Activated naive CD4-positive, alpha-beta T cell treated with anti-CD3 and anti-CD28 coated beads, Interleukin-2, amount 10 ng/mL, durations not matched to agents 7 days and 5 days (primary cell): ENCODE measurements around the gene MYH6.

Experiments
- CTCF ChIA-PET: fragments of 350-600 bp; sonication (Branson Sonifier 250); formaldehyde crosslinking; loops from one replicate; lab custom pipeline; 2021; ENCODE audit warnings: antibody characterized with exemption; lab: Charles Lee
- DNase-seq: peaks from one replicate; pipeline ENCODE4 v3.0.0-alpha.2; 2020
- H3K27ac Mint-ChIP-seq: one replicate; pipeline ENCODE4 v1.8.0; 2021; ENCODE audit warnings: mild to moderate bottlenecking, moderate library complexity, mixed read lengths
- H3K27me3 Mint-ChIP-seq: one replicate; pipeline ENCODE4 v1.8.0; 2021; ENCODE audit warnings: mild to moderate bottlenecking, mixed read lengths
- H3K36me3 Mint-ChIP-seq: one replicate; pipeline ENCODE4 v1.8.0; 2021; ENCODE audit warnings: mixed read lengths
- H3K4me1 Mint-ChIP-seq: one replicate; pipeline ENCODE4 v1.8.0; 2021; ENCODE audit warnings: mixed read lengths
- H3K4me3 Mint-ChIP-seq: one replicate; pipeline ENCODE4 v1.8.0; 2021; ENCODE audit warnings: mild to moderate bottlenecking, moderate library complexity, mixed read lengths
- H3K9me3 Mint-ChIP-seq: one replicate; pipeline ENCODE4 v1.8.0; 2021; ENCODE audit warnings: mixed read lengths

Gene MYH6

GRCh38 chr14:23441076-23441475, 33.0 kb upstream of the MYH6 start:
- H3K27me3 Mint-ChIP-seq = peaks cover 26% of the 10 kb centered on the region
- DNase-seq = no peak
- no peak overlapping the region for H3K4me3 Mint-ChIP-seq
- H3K27ac Mint-ChIP-seq = no peak overlapping the region
- H3K9me3 Mint-ChIP-seq = no peaks in the 10 kb centered on the region
- H3K36me3 Mint-ChIP-seq = no peaks in the 10 kb centered on the region
- H3K4me1 Mint-ChIP-seq = no peaks in the 10 kb centered on the region
- CTCF ChIA-PET = interaction anchor here (0.6 kb wide), 1 partner anchor 53 kb away, joined by 3 read pairs; no protein-coding TSS in a partner anchor

DNA sequence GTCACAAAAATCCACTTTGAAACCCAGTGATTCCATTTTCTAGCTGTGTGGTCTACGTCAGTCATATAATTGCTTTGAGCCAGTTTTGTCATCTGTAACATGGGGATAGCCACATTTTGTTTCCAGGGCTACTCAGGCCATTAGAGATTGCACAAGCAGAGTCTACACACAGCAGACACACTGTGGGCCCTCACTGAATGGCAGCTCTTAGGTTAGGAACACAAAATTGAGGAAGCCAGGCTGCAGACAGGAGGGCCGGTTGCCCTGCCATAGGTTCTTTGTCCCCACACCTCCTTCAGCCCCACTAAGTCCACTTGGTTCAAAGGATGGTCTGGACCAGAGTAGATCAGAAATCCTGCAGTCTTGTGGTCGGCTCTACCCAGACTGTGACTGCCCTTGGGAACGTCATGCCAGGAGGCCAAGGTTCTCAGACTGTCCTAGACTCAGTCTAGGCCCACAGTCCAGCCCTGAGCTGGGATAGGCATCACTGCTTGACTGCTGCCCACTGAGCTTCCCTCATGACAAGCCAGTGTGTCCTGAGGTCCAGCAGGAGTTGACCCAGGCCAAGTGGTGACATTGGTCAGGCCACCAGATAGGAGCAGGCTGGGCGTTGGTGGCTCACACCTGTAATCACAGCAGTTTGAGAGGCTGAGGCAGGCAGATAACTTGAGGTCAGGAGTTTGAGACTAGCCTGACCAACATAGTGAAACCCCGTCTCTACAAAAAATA, 31.2 kb upstream of the MYH6 start:
- Mint-ChIP-seq H3K4me1 (no peaks in the 10 kb centered on the region), H3K4me3 (no peak overlapping the region), H3K27me3 (peaks cover 26% of the 10 kb centered on the region), H3K36me3 (no peaks in the 10 kb centered on the region), H3K27ac (no peak overlapping the region), H3K9me3 (no peaks in the 10 kb centered on the region)
- CTCF ChIA-PET = no interaction called here
- DNase-seq = no peak

- Mint-ChIP-seq H3K27me3 (peaks cover 23% of the 10 kb centered on the region), H3K9me3 (no peaks in the 10 kb centered on the region), H3K36me3 (no peaks in the 10 kb centered on the region), H3K4me1 (no peaks in the 10 kb centered on the region), H3K4me3 (no peak overlapping the region), H3K27ac (peak overlapping the region; percentile 67)
- DNase-seq = no peak
- CTCF ChIA-PET = no interaction called here
Observed at GRCh38 chr14:23438101-23438971, 30.3 kb upstream of the MYH6 start.

GRCh38 chr14:23437133-23438100, 29.3 kb upstream of the MYH6 start:
- Mint-ChIP-seq H3K36me3 (no peaks in the 10 kb centered on the region), H3K27me3 (peaks cover 18% of the 10 kb centered on the region), H3K9me3 (no peaks in the 10 kb centered on the region), H3K4me3 (no peak overlapping the region), H3K4me1 (no peaks in the 10 kb centered on the region), H3K27ac (no peak overlapping the region)
- no peak for DNase-seq
- CTCF ChIA-PET = interaction anchor here (0.7 to 1.2 kb wide), 2 partner anchors 29 to 58 kb away, joined by 3 read pairs; no protein-coding TSS in a partner anchor

- Mint-ChIP-seq H3K27ac (no peak overlapping the region), H3K4me3 (no peak overlapping the region), H3K27me3 (peaks cover 19% of the 10 kb centered on the region), H3K36me3 (no peaks in the 10 kb centered on the region), H3K9me3 (no peaks in the 10 kb centered on the region), H3K4me1 (no peaks in the 10 kb centered on the region)
- no peak for DNase-seq
- CTCF ChIA-PET = interaction anchor here (0.6 to 1.2 kb wide), 3 partner anchors 30 to 57 kb away, joined by 3 read pairs; no protein-coding TSS in a partner anchor
Observed at GRCh38 chr14:23436327-23437132, 28.5 kb upstream of the MYH6 start.

GRCh38 chr14:23435543-23436326, 27.7 kb upstream of the MYH6 start, which contains the start of gene MYH7:
MYH7 (minus strand) TSS chr14:23435660; CDS start chr14:23433732, 1,928 bp downstream.
- Mint-ChIP-seq H3K27ac (no peak within 1 kb of the TSS), H3K36me3 (no peaks in the 10 kb centered on the region), H3K4me3 (no peak within 1 kb of the TSS), H3K4me1 (no peaks in the 10 kb centered on the region), H3K27me3 (peaks cover 19% of the 10 kb centered on the region), H3K9me3 (no peaks in the 10 kb centered on the region)
- CTCF ChIA-PET = no interaction called here
- DNase-seq = no peak

- Mint-ChIP-seq H3K9me3 (no peaks in the 10 kb centered on the region), H3K36me3 (no peaks in the 10 kb centered on the region), H3K27me3 (peaks cover 19% of the 10 kb centered on the region), H3K4me3 (no peak overlapping the region), H3K27ac (no peak overlapping the region), H3K4me1 (no peaks in the 10 kb centered on the region)
- CTCF ChIA-PET = no interaction called here
- no peak for DNase-seq
Observed at GRCh38 chr14:23434488-23435222, 26.6 kb upstream of the MYH6 start.

DNA sequence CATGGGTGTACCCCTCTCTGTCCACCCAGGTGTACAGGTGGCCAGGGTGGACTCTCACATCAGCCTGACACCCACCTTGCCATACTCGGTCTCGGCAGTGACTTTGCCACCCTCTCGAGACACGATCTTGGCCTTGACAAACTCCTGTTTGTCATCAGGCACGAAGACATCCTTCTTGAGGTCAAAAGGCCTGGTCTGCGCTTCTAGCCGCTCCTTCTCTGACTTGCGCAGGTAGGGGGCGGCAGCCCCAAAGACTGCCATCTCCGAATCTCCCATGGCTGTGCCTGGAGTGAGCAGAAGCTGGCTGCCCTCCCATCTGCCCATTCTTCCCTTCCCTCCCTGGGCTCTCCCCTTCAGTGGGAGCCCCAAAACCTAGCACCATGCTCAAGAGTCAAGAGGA, 25.4 kb upstream of the MYH6 start:
- CTCF ChIA-PET = no interaction called here
- H3K4me3 Mint-ChIP-seq = no peak overlapping the region
- no peak overlapping the region for H3K27ac Mint-ChIP-seq
- no peaks in the 10 kb centered on the region for H3K9me3 Mint-ChIP-seq
- no peaks in the 10 kb centered on the region for H3K4me1 Mint-ChIP-seq
- H3K36me3 Mint-ChIP-seq = no peaks in the 10 kb centered on the region
- peaks cover 16% of the 10 kb centered on the region for H3K27me3 Mint-ChIP-seq
- DNase-seq = no peak

GRCh38 chr14:23432946-23433345, 24.9 kb upstream of the MYH6 start:
- peaks cover 16% of the 10 kb centered on the region for H3K27me3 Mint-ChIP-seq
- H3K9me3 Mint-ChIP-seq = no peaks in the 10 kb centered on the region
- H3K4me1 Mint-ChIP-seq = no peaks in the 10 kb centered on the region
- no peaks in the 10 kb centered on the region for H3K36me3 Mint-ChIP-seq
- no peak overlapping the region for H3K4me3 Mint-ChIP-seq
- CTCF ChIA-PET = no interaction called here
- H3K27ac Mint-ChIP-seq = no peak overlapping the region
- DNase-seq = no peak

DNA sequence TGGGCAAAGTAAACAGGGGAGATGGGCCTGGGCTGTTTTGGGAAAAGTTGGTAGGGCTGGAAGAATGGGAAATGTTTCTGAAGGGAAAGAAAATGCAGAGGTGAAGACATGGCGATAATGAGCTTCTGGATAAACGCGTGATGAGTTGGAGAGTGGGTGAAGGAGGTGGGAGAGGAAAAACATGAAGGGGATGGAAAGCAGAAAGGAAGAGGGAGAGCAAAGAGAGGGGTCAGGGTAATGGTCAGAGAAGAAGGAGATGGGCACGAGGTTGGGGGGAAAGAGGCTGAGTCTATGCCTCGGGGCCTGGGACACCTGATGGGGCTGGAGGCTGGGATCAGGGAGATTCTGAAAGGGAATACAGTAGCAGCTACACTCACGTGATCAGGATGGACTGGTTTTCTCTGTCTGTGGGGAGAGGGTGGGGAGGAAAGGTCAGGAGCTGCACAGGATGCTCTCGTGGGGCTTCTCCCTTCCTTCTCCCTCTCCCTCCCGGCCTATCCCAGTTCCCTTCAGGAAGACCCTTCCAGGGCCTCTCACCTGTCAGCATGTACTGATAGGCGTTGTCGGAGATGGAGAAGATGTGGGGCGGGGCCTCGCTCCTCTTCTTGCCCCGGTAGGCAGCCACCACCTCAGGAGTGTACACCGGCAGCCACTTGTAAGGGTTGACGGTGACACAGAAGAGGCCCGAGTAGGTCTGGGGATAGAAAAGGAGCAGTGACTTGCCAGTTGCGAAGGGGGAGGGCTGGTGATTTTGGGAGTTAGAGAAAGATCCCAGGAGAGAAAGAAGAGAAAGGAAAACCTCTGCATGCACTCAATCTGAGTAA, 24.2 kb upstream of the MYH6 start:
- Mint-ChIP-seq H3K27ac (no peak overlapping the region), H3K36me3 (no peaks in the 10 kb centered on the region), H3K27me3 (peaks cover 16% of the 10 kb centered on the region), H3K9me3 (no peaks in the 10 kb centered on the region), H3K4me3 (no peak overlapping the region), H3K4me1 (no peaks in the 10 kb centered on the region)
- CTCF ChIA-PET = no interaction called here
- DNase-seq = no peak

- no peak for DNase-seq
- Mint-ChIP-seq H3K27me3 (peaks cover 20% of the 10 kb centered on the region), H3K36me3 (no peaks in the 10 kb centered on the region)
Observed at GRCh38 chr14:23431486-23431885, 23.4 kb upstream of the MYH6 start.

More at GRCh38 chr14:23431486-23431885, 23.4 kb upstream of the MYH6 start:
- CTCF ChIA-PET = no interaction called here
- Mint-ChIP-seq H3K4me1 (no peaks in the 10 kb centered on the region), H3K9me3 (no peaks in the 10 kb centered on the region), H3K27ac (no peak overlapping the region), H3K4me3 (no peak overlapping the region)
